ENCODE measurements around the gene PTPRN2. TPM values are rescaled to one million over a fixed set of nuclear protein-coding genes. Genes with fewer than 3 reads are reported as not detected.

Gene PTPRN2
- total and polyA plus RNA-seq, 2 donors from 2014 or later, result 4.8 to 6.2 TPM

GRCh38 chr7:157590526-157590925, 997.1 kb downstream of the PTPRN2 start:
- no peak for TF ChIP-seq CTCF (IDR thresholded peaks at IDR 0.05; ENCODE audit: borderline replicate concordance, extremely low read depth, insufficient read depth)
- DNase-seq, result peak in 1 of 5 donors; percentile 41
- intact Hi-C loops (cut with DNase I), result no loop called here
- no peak for FAIRE-seq
- H3K36me3 ChIP-seq (ENCODE audit: control insufficient read depth in 2 of 3, insufficient read depth in 3 of 3, low read length in 3 of 3), result no peaks in the 10 kb centered on the region
- H3K4me3 ChIP-seq (ENCODE audit: low read length in 3 of 3), result no peak overlapping the region
- no peaks in the 10 kb centered on the region for H3K9me3 ChIP-seq (ENCODE audit: control insufficient read depth in 2 of 3, insufficient read depth in 1 of 3, low read length in 3 of 3)
- H3K27ac ChIP-seq (ENCODE audit: low read depth in 2 of 2, low read length in 2 of 2), result no peak overlapping the region
- H3K9ac ChIP-seq (ENCODE audit: low read length in 3 of 3), result no peak overlapping the region
- no peaks in the 10 kb centered on the region for H3K4me1 ChIP-seq (ENCODE audit: control insufficient read depth in 2 of 3, insufficient read depth in 2 of 3, low read depth in 1 of 3, low read length in 3 of 3)
- no peaks in the 10 kb centered on the region for H3K27me3 ChIP-seq (ENCODE audit: control insufficient read depth, insufficient read depth, low read length)

- no peak overlapping the region for H3K27ac ChIP-seq (ENCODE audit: low read depth in 2 of 2, low read length in 2 of 2)
- DNase-seq, result peak in 1 of 5 donors; percentile 42
- H3K27me3 ChIP-seq (ENCODE audit: control insufficient read depth, insufficient read depth, low read length), result peaks cover 2% of the 10 kb centered on the region
- no peaks in the 10 kb centered on the region for H3K4me1 ChIP-seq (ENCODE audit: control insufficient read depth in 2 of 3, insufficient read depth in 2 of 3, low read depth in 1 of 3, low read length in 3 of 3)
- intact Hi-C loops (cut with DNase I), result no loop called here
- no peak for TF ChIP-seq CTCF (IDR thresholded peaks at IDR 0.05; ENCODE audit: borderline replicate concordance, extremely low read depth, insufficient read depth)
- no peak overlapping the region for H3K9ac ChIP-seq (ENCODE audit: low read length in 3 of 3)
- H3K36me3 ChIP-seq (ENCODE audit: control insufficient read depth in 2 of 3, insufficient read depth in 3 of 3, low read length in 3 of 3), result no peaks in the 10 kb centered on the region
- H3K9me3 ChIP-seq (ENCODE audit: control insufficient read depth in 2 of 3, insufficient read depth in 1 of 3, low read length in 3 of 3), result no peaks in the 10 kb centered on the region
- FAIRE-seq, result no peak
- H3K4me3 ChIP-seq (ENCODE audit: low read length in 3 of 3), result no peak overlapping the region
Observed at GRCh38 chr7:157589680-157590079, 997.9 kb downstream of the PTPRN2 start.

GRCh38 chr7:157587805-157588560, 999.6 kb downstream of the PTPRN2 start:
- peak in 1 of 5 donors; percentile 61 for DNase-seq
- H3K4me1 ChIP-seq (ENCODE audit: control insufficient read depth in 2 of 3, insufficient read depth in 2 of 3, low read depth in 1 of 3, low read length in 3 of 3), result no peaks in the 10 kb centered on the region
- H3K27me3 ChIP-seq (ENCODE audit: control insufficient read depth, insufficient read depth, low read length), result peaks cover 2% of the 10 kb centered on the region
- no peak overlapping the region for H3K27ac ChIP-seq (ENCODE audit: low read depth in 2 of 2, low read length in 2 of 2)
- H3K9ac ChIP-seq (ENCODE audit: low read length in 3 of 3), result no peak overlapping the region
- H3K4me3 ChIP-seq (ENCODE audit: low read length in 3 of 3), result no peak overlapping the region
- intact Hi-C loops (cut with DNase I), result no loop called here
- no peaks in the 10 kb centered on the region for H3K36me3 ChIP-seq (ENCODE audit: control insufficient read depth in 2 of 3, insufficient read depth in 3 of 3, low read length in 3 of 3)
- no peak for TF ChIP-seq CTCF (IDR thresholded peaks at IDR 0.05; ENCODE audit: borderline replicate concordance, extremely low read depth, insufficient read depth)
- no peaks in the 10 kb centered on the region for H3K9me3 ChIP-seq (ENCODE audit: control insufficient read depth in 2 of 3, insufficient read depth in 1 of 3, low read length in 3 of 3)
- no peak for FAIRE-seq

Data from kidney (tissue), 14 donors.